ENCODE results near the gene KIF17.

Gene KIF17

DNA sequence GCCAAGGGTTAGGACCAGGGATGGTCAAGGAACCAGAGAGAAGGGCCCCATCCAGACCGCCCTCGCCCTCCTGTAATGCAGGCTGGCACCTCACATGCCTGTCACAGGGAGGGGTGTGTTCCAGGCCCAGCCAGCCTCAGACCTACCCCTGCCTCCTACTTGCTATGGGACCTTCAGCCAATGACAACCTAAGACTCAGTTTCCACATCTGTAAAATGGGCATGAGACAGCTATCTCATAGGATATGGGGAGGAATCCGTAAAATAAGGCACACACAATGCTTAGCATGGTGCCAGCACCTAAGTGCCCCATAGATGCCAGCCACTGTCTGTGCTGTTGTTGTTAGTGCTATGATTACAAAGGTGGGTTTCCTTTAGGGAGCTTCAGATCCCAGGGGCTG is 7.9 kb downstream of the KIF17 start:
- DNase-seq, result no peak

DNA sequence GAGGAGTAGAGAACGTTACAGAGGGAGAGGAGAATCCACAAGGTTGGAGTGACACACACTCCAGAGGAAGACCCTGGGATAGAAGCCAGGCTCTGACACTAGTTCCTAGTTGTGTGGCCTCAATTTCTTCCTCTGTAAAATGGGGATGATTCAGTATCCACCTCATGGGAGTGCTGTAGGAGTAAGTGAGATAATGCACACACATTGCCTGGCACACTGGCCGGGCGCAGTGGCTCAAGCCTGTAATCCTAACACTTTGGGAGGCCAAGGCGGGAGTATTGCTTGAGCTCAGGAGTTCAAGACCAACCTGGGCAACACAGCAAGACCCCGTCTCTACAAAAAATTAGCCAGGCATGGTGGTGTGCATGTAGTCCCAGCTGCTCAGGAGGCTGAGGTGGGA is 8.9 kb downstream of the KIF17 start:
- no peak for DNase-seq

DNA sequence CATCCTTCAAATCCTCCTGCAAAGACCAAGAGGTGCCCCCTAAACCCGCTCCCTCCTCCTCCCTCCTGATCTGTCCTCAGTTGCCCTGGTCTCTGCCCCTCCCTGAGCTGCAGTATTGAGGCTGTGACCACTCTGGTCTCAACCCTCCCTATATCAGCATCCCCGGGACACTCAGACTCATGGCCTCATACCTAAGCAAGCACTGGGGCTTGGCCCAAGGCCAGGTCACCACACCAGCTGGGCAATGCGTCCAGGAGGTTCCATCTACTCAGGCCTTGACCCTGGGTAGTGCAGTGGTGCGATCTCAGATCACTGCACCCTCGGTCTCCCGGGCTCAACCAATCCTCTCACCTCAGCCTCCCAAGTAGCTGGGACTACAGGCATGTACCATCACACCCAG is 9.8 kb downstream of the KIF17 start:
- no peak for DNase-seq

DNA sequence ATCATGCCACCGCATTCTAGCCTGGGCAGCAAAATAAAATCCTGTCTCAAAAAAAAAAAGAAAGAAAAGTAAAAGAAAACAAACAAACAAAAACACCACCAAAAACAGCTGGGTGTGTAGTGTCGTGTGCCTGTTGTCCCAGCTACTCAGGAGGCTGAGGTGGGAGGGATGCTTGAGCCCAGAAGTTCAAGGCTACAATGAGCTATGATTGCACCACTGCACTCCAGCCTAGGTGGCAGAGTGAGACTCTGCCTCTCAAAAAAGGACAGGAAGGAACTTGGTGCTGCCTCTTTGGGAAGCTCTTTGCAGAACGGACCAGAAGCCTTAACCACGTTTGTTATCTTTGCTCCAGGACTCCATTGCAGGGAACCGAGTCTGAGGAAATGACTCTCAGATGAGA is 11.0 kb downstream of the KIF17 start:
- no peak for DNase-seq

DNA sequence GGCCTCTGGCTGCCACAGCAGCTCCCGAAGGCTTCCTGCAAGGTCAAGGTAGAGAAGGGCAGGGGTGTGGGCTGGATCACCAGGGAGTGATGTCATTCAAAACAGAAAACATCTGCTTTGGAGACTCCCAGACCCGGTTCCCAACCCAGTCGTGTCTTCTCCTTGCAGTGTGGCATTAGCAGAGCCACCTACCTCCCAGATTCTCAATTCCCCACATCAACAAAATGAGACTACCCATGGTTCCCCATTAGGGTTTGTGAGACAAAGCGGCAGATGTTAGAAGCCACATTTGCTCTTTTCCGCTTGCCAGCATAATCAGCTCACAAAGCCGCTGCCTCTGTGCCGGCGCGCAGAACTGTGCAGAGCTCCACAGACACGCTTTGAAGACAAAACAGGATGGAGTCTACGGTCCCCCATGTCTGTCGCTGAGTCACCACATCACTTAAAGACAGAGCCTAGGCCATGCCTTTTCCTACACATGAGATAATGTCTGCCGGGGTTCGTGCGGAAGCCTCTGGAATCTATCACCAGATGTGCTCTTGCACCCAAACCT is 12.5 kb downstream of the KIF17 start:
- DNase-seq, result peak; percentile 67

DNA sequence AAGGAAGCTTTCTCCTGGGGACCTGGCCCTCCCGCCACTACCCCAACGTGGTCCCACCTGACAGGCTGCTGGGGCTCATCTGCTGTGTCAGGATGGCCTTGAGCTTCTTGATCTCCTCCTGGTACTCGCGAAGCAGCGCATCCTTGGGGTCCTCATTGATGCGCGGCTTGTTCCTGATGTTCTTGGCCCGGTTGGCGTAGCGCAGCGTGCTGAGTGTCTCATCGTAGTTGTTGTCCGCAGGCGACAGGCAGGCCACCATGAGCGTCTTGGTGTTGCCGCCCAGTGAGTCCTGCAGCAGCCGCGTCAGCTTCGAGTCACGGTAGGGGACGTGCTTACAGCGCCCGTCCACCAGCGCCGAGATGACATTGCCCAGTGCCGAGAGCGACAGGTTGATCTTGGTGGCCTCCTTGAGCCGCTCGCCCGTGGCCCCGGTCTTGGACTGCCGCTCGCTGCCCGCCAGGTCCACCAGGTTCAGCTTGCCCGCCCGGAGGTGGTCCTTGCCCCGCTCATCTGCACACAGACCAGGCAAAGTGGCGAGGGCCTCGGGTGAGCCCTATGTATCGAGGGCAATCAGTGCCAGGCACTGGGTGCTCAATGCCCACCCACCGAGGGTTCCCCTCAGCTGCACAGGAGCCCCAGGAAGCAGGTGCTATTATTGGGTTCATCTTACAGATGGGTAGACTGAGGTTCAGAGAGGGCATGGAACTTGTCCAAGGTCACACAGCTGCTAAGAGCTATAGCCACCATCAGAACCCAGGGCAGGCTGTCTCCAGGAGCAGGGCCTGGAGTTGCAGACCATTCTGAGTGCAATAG is 13.2 kb downstream of the KIF17 start:
- DNase-seq, result no peak

DNA sequence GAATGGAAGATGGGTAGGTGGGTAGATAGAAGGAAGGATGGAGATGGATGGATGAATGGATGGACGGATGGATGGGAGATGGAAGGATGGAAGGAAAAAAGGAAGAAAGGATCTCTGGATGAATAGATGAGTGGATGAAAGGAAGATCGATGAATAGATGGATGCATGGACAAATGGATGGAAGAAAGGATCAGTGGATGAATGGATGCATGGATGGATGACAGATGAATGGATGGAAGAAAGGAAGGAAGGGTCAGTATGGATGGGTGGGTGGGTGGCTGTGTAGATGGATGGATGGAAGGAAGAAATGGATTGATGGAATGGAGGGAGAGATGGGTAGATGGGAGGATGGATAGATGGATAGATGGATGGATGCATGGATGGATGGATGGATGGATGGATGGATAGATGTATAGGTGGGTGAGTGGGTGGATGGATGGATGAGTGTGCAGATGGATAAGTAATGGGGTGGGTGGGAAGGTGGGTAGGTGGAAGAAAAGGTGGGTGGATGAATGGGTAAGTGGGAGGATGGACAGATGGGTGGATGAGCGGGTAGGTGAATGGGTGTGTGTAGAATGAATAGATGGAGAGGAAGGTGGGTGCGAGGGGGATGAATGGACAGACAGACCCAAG is 14.6 kb downstream of the KIF17 start:
- no peak for DNase-seq

DNA sequence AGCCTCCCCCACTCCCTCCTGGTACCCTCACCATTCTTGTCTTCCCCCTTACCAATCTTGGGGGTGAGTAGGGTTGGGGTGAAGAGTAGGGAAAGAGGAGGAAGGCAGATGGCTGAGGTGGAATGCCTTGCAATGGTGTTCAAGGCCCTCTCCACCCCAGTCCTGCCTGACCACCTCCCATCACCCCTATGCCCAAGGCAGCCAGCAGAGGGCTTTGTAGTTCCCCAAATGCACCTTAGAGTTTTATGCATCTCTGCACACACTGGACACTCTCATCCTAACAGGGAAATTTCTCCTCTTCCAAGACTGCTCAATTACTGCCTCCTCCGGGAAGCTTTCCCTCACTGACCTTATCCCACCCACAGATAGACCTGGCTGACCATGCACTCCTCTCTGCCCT is 15.4 kb downstream of the KIF17 start:
- DNase-seq, result no peak

DNA sequence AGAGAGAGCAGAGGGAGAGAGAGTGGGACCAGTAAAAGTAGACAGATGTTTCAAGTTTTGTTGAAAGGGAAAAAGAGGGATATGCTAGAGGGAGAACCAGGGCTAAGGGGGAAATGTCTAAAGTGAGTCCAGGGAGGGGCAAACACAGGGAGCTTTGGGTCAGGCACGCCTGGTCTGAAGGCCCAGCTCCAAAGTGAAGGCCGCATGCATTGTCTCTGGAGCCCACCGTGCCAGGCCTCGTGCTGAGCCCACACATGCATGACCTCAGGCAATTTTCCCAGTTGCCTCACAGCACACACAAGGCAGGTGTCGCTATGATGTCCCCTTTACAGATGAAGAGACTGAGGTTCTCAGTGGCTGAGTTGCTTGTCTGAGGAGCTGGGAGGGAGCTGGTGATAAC is 16.0 kb downstream of the KIF17 start:
- no peak for DNase-seq

DNA sequence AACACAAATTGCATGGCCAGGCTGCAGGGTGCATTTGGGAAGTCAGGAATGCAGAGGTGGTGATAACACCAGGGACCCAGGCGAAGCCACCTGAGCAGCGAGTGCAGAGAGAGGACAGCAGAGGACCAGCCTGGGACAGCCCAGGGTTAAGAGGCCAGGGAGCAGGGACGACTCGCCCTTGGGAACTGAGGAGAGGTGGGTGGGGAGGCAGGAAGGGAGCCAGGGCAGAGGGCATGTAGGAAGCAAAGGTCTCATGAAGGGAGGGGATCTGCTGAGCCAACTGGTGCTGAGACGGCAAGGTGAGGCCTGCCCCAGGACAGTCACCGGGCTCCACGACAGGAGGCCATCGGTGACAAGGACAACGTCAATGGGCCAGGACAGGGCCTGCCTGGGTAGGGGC is 16.4 kb downstream of the KIF17 start:
- DNase-seq, result no peak

DNA sequence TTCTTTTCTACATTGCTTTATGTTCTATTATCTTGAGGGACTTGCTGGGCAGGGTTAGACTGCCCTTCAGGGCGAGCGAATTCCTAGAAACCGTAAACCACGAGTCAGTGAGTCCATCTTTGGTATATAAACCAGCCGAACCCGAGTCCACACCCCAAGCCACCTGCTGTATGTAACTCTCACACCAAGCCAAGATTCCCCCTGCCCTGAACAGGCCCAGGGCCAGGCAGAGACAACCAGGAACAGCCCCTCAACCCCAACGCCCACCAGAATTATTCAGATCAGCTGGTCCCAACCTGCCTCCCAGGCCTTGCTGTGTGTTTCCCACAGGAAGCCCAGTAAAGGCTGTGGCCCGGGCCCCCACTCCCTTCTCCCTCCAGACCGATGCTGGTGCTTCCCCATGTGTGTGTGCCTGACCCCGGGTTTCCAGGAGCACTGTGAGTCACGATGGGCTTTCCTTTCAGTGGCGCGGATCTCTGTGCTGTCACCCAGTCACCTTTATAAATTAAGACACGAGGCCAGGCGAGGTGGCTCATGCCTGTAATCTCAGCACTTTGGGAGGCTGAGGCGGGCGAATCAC is 17.1 kb downstream of the KIF17 start:
- no peak for DNase-seq

DNA sequence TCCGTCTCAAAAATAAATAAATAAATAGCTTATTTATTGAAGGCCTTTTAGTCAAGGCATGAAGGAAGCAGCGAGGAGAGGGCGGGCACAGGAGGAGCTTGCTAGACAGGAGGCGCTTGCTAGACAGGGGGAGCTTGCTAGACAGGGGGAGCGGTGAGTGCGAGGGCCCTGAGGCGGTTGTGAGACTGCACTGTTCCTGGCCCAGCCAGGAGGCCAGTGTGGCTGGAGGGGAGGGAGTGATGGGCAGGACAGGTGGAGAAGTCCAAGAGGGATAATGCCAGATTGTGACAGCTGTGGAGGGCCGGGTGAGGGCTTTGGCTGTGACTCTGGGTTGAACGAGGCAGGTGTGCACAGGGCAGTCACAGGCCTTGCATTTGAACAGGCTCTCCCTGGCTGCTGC is 18.2 kb downstream of the KIF17 start:
- DNase-seq, result no peak

DNA sequence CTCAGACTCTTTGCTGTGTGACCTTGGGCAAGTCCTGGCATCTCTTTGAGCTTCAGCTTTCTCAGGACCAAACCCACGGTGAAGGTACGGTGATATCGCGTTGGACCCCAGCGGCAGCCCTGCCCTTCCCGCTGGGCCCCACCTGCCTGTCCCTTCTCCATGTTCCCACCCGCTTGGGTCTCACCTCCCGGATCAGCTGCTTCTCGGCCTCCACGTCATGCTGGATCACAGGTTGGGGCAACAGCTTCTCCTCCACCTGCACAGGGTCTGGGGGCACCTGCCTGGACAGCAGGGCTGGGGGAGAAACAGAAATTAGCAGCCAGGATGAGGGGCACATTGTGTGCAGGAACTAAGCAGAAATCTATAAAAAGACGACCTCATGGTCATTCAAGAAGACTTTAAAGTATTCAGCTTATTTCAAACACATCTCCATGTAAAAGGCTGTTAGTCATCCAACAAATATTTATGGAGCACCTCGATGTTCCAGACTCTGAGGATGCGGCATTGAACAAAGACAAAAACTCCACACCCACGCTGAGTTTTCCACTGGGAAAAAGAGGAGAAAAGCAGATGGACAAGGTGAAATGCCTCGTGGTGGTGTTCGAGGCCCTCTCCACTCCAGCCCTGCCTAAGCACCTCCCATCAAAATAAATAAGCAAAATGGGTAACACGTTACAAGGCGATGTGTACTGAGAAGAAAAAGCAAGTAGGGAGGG is 19.5 kb downstream of the KIF17 start:
- DNase-seq, result peak; percentile 83

DNA sequence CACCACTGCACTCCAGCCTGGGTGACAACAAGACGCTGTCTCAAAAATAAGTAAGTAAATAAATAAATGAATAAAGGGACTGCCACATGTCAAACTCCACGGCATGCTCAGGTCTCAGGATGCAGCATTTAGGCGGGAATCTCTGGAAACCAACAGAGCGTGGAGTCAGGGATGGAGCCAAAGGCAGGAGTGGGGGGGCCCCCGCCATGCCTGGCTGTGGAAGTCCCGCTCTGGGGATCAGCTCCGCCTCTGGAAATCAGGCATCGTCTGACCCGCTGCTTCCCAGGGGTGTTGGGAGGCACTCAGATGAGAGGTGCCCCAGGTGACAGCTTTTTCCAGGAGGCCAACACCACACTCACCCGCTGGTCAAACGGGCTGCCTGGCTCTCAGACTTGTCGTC is 20.2 kb downstream of the KIF17 start:
- DNase-seq, result no peak

DNA sequence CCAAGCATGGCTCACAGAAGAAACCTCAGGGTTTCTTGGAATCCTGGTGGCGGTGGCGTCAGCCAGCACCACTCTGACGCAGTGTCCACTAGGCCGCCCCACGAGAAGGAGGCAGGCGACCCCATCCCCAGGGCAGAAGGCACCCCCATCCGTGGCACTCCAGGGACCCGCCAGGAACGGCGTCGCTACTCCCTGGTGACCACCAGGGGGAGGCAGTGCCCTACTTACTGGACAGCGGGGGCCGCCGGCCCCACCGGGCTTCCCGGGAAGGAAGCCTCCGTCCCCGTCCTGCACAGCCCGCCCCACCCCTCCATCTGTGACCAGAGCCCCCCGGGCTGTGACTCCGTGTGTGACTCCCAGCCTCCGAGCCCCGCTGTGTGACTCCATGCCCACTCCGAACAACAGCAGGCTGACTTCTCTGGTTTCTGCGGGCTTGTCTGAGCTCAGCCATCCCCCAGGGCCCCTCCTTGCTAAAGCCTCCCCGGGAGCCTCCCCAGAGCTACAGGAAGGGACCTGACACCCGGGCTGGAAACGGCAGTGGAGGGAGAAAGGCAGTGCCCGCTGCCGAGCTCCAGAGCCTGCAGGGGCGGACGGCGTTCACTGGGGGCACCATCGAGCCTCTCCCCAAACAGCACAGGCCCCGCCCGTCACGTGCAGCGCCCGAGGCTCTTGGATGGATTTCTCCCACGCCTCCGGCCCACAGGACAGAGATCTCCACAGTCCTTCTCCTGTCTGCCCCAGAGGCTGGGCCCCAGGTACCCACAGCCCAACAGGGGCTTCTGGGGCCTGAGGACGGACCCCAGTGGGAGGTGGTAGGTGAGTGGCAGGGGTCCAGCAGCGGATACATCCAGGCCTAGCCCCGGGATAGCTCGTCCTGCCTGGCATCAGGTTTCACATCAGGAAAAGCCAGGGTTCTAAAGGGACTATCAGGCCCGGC is 21.1 kb downstream of the KIF17 start:
- peak; percentile 95 for DNase-seq

DNA sequence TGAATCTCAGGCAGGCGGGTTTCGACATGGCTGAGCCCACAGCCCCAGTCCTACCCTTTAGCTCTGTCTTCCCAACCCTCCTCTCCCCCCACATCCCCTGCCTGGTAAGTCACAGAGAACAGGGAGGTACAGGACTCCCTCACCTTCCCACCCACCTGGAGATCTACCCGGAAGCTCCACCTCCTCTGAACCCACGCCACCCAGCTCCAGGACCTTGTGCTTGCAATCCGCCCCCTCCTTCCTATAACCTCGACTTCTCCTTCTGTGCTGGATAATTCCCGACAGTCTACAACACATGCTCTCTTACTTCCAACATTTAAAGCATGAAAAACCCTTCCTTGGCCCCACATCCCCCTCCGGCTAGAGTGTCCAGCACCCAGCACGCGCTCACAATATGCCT is 22.3 kb downstream of the KIF17 start:
- no peak for DNase-seq

DNA sequence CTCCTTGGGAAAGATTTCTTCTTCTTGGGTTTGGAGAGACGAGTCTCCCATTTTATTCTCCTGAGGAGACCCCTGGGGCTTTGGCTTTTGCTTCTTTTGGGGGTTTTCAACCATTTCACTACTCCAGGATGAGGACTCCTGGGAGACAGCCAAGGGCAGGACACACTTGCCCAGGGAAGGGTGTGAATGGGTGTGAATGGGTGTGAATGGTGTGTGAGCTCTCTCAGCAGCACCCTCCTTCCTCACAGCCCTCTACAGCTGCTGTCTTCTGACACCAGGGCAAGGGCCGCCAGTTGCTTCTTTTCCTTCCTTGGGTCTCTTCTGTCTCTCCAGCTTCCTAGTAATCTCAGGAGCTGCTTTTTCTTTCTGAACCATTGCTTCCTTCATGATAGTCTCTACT is 24.2 kb downstream of the KIF17 start:
- DNase-seq, result no peak

DNA sequence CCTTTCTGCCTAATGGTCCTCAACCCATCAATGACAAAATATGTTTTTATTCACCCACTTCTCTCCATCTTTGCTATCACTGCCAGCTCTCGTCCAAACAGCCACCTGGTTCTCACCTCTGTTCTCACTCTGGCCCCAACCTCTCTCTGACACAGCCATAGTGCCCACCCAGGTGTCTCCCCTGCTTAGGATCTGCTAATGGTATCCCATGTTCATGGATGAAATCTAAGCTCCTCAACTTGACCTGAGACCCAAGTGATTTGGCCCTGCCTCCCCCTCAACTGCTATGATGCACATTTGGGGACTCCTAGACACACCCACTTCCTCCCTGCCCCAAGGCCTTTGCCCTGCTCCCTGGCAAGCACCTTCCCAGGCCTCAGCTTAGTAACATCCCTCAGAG is 25.9 kb downstream of the KIF17 start:
- DNase-seq, result no peak

DNA sequence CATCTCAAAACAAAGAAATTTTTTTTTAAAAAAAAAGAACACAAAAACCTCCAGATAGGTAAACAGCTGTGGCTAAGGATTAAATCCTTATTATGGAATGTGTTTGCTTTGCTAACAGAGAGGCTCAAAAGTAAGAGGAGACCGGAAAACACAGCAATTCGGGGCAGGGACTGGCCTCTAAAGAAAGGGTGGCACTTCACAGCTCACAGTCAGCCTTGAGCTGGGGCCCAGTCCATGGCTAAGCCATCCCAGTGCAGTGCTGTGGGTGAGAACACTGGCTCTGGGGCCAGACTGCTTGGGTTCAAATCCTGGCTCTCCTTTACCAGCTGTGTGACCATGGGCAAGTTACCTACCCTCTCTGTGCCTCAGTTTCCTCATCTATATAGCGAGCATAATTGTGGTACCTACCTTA is 28.2 kb downstream of the KIF17 start:
- DNase-seq, result no peak

DNA sequence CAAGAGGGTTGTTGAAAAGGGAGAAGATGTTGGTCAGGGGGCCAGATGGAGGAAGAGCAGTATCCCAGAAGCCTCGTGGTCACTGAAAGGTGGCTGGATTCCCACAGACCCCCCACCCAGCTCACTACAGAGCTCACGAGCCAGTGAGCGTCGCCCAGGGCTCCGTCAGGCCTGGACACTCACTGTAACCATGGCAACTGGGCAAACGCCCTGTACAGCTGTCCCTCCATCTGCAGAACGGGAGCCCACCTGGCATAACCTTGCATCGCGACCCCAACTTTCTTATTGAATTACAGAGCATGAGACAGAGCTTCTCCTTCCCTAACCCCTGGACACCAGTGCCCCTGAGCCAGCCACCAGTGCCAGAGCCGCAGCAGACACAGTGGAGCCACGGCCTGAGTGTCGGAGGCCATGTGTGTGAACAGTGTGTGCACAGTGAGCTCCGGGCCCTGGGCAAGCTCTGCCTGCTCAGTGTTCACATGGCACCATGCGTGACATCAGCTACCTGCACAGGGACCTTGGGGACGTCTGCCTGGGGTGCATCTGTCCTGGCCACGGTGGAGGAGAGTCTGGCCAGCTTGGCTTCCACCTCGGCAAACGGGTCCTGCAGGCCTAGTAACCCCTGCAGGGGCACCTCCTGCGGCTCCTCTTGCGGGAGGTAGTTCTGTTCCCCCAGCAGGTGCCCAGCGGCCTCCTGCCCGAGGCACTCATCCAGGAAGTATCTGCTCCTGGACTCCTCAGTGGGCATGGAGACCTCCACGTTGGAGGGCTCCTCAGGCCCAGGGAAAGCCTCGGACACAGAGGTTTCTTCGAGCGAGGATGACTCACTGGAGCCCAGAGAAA is 30.7 kb downstream of the KIF17 start:
- no peak for DNase-seq

DNA sequence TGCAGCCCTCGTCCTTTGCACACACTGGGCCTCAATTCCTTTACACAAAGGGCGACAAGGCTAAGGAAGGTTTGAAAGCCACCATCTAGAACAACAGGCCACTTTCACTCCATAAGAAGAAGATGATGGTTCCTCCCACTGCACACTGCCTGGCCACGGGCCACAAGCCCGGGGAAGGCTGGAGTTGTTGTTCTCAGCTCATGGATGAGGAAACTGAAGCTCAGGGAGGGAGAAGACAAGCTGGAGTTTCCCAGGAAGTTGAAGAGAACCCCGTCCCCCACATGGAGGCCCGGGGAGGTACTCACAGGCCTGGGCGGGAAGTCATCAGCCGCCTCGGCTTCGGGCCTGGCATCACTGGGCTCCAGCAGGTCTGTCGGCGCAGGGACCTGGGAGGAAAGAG is 32.1 kb downstream of the KIF17 start:
- no peak for DNase-seq
